MCF 10A (cell line): ENCODE data around the gene AP2S1. TPM values are rescaled to one million over a fixed set of nuclear protein-coding genes. Genes with fewer than 3 reads are reported as not detected.

Source experiments
- BruUV-seq: library from RNA; stranded (reverse); fragments of 400-500 nt; replicated peaks from 2 replicates; lab custom pipeline; 2021; lab: Mats Ljungman, UMichigan
- CTCF ChIA-PET: fragments of 300-600 bp; sonication (Branson Sonifier 250); formaldehyde crosslinking; extraction: SDS; loops from one replicate; lab custom pipeline; 2021; ENCODE audit warnings: antibody characterized with exemption, inconsistent platforms; lab: Yijun Ruan, JAX
- POLR2A ChIA-PET: fragments of 300-600, 350-650 bp; sonication (Branson Sonifier 250); formaldehyde crosslinking; extraction: SDS; loops from one replicate; lab custom pipeline; 2020; ENCODE audit warnings: antibody characterized with exemption, inconsistent platforms; lab: Yijun Ruan, JAX
- DNase-seq: peaks from one replicate; pipeline ENCODE4 v3.0.0-alpha.2; 2018; ENCODE audit not compliant: unreplicated experiment
- H3K27ac Mint-ChIP-seq: one replicate; pipeline ENCODE4 v1.8.0; 2022; ENCODE audit warnings: mild to moderate bottlenecking, low read depth, mixed read lengths; ENCODE audit not compliant: unreplicated experiment
- H3K27me3 Mint-ChIP-seq: one replicate; pipeline ENCODE4 v1.8.0; 2022; ENCODE audit warnings: mixed read lengths; ENCODE audit not compliant: insufficient read depth, unreplicated experiment
- H3K36me3 Mint-ChIP-seq: one replicate; pipeline ENCODE4 v1.8.0; 2022; ENCODE audit warnings: mild to moderate bottlenecking, moderate library complexity, mixed read lengths; ENCODE audit not compliant: insufficient read depth, unreplicated experiment
- H3K4me1 Mint-ChIP-seq: one replicate; pipeline ENCODE4 v1.8.0; 2022; ENCODE audit warnings: mixed read lengths; ENCODE audit not compliant: insufficient read depth, unreplicated experiment
- H3K4me3 Mint-ChIP-seq: one replicate; pipeline ENCODE4 v1.8.0; 2022; ENCODE audit warnings: mild to moderate bottlenecking, moderate library complexity, mixed read lengths; ENCODE audit not compliant: unreplicated experiment
- H3K9me3 Mint-ChIP-seq: one replicate; pipeline ENCODE4 v1.8.0; 2022; ENCODE audit warnings: mixed read lengths; ENCODE audit not compliant: unreplicated experiment
- intact Hi-C: fragments of 100-400 bp; cut with micrococcal nuclease; formaldehyde crosslinking; loops from 2 replicates; pipeline ENCODE4 v1.14.1; 2022
- total RNA-seq: library from RNA; stranded (reverse); gene quantifications from 2 replicates; pipeline ENCODE4 v1.2.3, GENCODE V29; 2022
- TF ChIP-seq, protein P1 (sequence below): fragments of 200-600 bp; IDR thresholded peaks from one replicate; pipeline ENCODE4 v1.8.0; 2022; ENCODE audit warnings: antibody characterized with exemption, mild to moderate bottlenecking; ENCODE audit not compliant: unreplicated experiment

The AP2S1 gene
- total RNA-seq, 1 experiment from 2014 or later, result 252 TPM

DNA sequence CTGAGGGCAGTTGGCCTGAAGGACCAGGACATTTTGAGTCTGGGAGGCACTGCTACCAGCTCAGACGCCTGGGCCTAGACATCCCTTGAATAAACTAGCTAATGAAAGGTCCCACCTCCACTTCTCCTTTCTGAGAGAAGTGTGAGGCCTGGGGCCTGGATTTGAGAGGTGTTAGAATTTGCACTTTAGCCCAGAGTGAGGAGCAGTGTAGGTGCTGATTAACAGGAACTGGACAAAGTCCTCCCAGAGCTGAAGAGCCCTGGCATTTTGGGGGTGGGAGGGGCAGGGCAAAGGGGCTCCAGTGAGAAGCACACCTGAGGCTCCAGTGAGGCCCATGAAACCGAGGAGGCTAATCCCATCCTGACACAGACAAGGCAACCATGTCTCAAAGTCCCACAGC, 47.1 kb downstream of the AP2S1 start:
- Mint-ChIP-seq H3K9me3 (no peaks in the 10 kb centered on the region), H3K27ac (no peak overlapping the region), H3K27me3 (no peaks in the 10 kb centered on the region), H3K36me3 (no peaks in the 10 kb centered on the region), H3K4me3 (no peak overlapping the region), H3K4me1 (no peaks in the 10 kb centered on the region)
- intact Hi-C loops, result no loop called here
- DNase-seq, result no peak
- TF ChIP-seq, protein P1, sequence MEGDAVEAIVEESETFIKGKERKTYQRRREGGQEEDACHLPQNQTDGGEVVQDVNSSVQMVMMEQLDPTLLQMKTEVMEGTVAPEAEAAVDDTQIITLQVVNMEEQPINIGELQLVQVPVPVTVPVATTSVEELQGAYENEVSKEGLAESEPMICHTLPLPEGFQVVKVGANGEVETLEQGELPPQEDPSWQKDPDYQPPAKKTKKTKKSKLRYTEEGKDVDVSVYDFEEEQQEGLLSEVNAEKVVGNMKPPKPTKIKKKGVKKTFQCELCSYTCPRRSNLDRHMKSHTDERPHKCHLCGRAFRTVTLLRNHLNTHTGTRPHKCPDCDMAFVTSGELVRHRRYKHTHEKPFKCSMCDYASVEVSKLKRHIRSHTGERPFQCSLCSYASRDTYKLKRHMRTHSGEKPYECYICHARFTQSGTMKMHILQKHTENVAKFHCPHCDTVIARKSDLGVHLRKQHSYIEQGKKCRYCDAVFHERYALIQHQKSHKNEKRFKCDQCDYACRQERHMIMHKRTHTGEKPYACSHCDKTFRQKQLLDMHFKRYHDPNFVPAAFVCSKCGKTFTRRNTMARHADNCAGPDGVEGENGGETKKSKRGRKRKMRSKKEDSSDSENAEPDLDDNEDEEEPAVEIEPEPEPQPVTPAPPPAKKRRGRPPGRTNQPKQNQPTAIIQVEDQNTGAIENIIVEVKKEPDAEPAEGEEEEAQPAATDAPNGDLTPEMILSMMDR, result no peak
- ChIA-PET POLR2A (interaction anchor here (0.9 kb wide), 1 partner anchor 45 kb away, joined by 3 read pairs; no protein-coding TSS in a partner anchor), CTCF (no interaction called here)
- no TSS peak for BruUV-seq

- TF ChIP-seq, protein P1, result no peak
- no peaks in the 10 kb centered on the region for H3K36me3 Mint-ChIP-seq
- intact Hi-C loops, result no loop called here
- no peaks in the 10 kb centered on the region for H3K4me1 Mint-ChIP-seq
- no peaks in the 10 kb centered on the region for H3K27me3 Mint-ChIP-seq
- BruUV-seq, result no TSS peak
- no peaks in the 10 kb centered on the region for H3K9me3 Mint-ChIP-seq
- no peak for DNase-seq
- no peak overlapping the region for H3K4me3 Mint-ChIP-seq
- POLR2A ChIA-PET, result no interaction called here
- CTCF ChIA-PET, result no interaction called here
- no peak overlapping the region for H3K27ac Mint-ChIP-seq
These were observed 48.5 kb downstream of the AP2S1 start for GRCh38 chr19:46802152-46802551.

DNA sequence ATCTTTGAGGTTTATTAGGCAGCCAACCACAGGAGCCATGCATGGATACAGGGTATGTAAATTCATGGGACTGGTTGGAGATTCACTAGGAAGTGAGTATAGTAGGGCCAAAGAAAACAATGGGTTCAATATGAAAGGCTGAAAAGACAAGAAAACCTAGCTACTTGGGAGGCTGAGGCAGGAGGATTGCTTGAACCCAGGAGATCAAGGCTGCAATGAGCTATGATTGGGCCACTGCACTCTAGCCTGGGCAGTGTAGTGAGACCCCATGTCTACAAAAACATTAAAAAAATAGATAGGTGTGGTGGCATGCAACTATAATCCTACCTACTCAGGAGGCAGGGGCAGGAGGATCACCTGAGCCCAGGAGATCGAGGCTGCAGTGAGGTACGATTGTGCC, 51.9 kb downstream of the AP2S1 start:
- Mint-ChIP-seq H3K27me3 (no peaks in the 10 kb centered on the region), H3K4me3 (no peak overlapping the region), H3K36me3 (no peaks in the 10 kb centered on the region), H3K4me1 (peaks cover 6% of the 10 kb centered on the region), H3K27ac (no peak overlapping the region), H3K9me3 (no peaks in the 10 kb centered on the region)
- TF ChIP-seq, protein P1, result no peak
- POLR2A ChIA-PET, result no interaction called here
- no TSS peak for BruUV-seq
- intact Hi-C loops, result no loop called here
- CTCF ChIA-PET, result interaction anchor here (1.1 kb wide), 1 partner anchor 42 kb away, joined by 3 read pairs; no protein-coding TSS in a partner anchor
- DNase-seq, result no peak

DNA sequence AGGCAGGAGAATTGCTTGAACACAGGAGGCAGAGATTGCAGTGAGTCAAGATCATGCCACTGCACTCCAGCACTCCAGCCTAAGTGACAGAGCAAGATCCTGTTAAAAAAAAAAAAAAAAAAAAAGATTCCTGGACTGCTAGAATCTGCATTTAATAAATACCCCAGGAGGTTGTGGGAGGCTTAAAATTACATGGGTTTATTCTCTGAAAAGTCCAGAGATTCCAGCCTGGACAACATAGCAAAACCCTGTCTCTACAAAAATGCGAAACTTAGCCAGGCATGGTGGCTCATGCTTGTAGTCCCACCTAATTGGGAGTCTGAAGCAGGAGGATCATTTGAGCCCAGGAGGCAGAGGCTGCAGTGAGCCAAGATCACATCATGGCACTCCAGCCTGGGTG, 52.8 kb downstream of the AP2S1 start:
- ChIA-PET POLR2A (interaction anchor here (0.8 to 2.8 kb wide), 4 partner anchors 10 to 40 kb away, joined by 3 to 14 read pairs (median 10); partner anchors contain the start of gene SLC1A5), CTCF (interaction anchor here (0.7 kb wide), 2 partner anchors 10 to 43 kb away, joined by 3 read pairs; partner anchors contain the start of gene SLC1A5)
- H3K27ac Mint-ChIP-seq, result no peak overlapping the region
- no peak overlapping the region for H3K4me3 Mint-ChIP-seq
- no TSS peak for BruUV-seq
- no peak for DNase-seq
- intact Hi-C loops, result no loop called here
- no peaks in the 10 kb centered on the region for H3K9me3 Mint-ChIP-seq
- H3K36me3 Mint-ChIP-seq, result no peaks in the 10 kb centered on the region
- H3K27me3 Mint-ChIP-seq, result no peaks in the 10 kb centered on the region
- TF ChIP-seq, protein P1, result no peak
- H3K4me1 Mint-ChIP-seq, result peaks cover 6% of the 10 kb centered on the region
